HepG2 (cell line): ENCODE measurements around the gene PTPRM. TPM values are rescaled to one million over a fixed set of nuclear protein-coding genes. Genes with fewer than 3 reads are reported as not detected.
A peak's percentile ranks its signal among the peaks of the same experiment; 100 is the strongest.

Source experiments
- CEBPB ChIP-seq: IDR thresholded peaks from 2 replicates; pipeline ENCODE4 v1.6.1; 2011; ENCODE audit warnings: low read depth, low read length, improper control_type of control experiment, borderline replicate concordance
- CREB1 ChIP-seq, 2 experiments: fragments of 450-650 bp in 1 of 2; IDR thresholded peaks; 2 replicates each; pipeline ENCODE4 v1.6.1; 2016 to 2017; ENCODE audit warnings: control low read depth in 1 of 2, mild to moderate bottlenecking in 1 of 2, missing compliant biosample characterization in 1 of 2, missing genetic modification characterization in 1 of 2
- FOXO1 ChIP-seq: sonication (generic); formaldehyde crosslinking; IDR thresholded peaks from 2 replicates; pipeline ENCODE4 v1.4.0; 2020; ENCODE audit warnings: missing genetic modification reagents
- HDAC1 ChIP-seq: sonication (generic); formaldehyde crosslinking; IDR thresholded peaks from 2 replicates; pipeline ENCODE4 v1.5.1; 2020; ENCODE audit warnings: mild to moderate bottlenecking, missing genetic modification reagents
- HOMEZ ChIP-seq: IDR thresholded peaks from 2 replicates; pipeline ENCODE4 v1.6.1; 2016; ENCODE audit warnings: low read depth
- MEF2D ChIP-seq: sonication (generic); formaldehyde crosslinking; IDR thresholded peaks from 2 replicates; pipeline ENCODE4 v1.5.1; 2020; ENCODE audit warnings: mild to moderate bottlenecking, missing genetic modification reagents
- NCOR1 ChIP-seq: fragments of 200-600 bp; sonication (generic); IDR thresholded peaks from 2 replicates; pipeline ENCODE4 v1.7.0; 2017; ENCODE audit warnings: antibody characterized with exemption, low read length, borderline replicate concordance
- NFIB ChIP-seq: sonication (generic); formaldehyde crosslinking; IDR thresholded peaks from 2 replicates; pipeline ENCODE4 v1.9.0; 2021; ENCODE audit warnings: missing genetic modification reagents, mild to moderate bottlenecking, borderline replicate concordance
- NR2F2 ChIP-seq: IDR thresholded peaks from 2 replicates; pipeline ENCODE4 v1.6.1; 2012; ENCODE audit warnings: low read depth, inconsistent platforms, borderline replicate concordance
- PITX1 ChIP-seq: sonication (generic); formaldehyde crosslinking; IDR thresholded peaks from 2 replicates; pipeline ENCODE4 v1.5.1; 2020; ENCODE audit warnings: mild to moderate bottlenecking, missing genetic modification reagents
- RXRB ChIP-seq: IDR thresholded peaks from 2 replicates; pipeline ENCODE4 v1.6.1; 2016; ENCODE audit warnings: borderline replicate concordance, missing genetic modification reagents, missing compliant biosample characterization
- SALL1 ChIP-seq: sonication (generic); formaldehyde crosslinking; IDR thresholded peaks from 2 replicates; pipeline ENCODE4 v1.8.0; 2022; ENCODE audit warnings: mild to moderate bottlenecking, missing genetic modification reagents
- SIX1 ChIP-seq: sonication (generic); formaldehyde crosslinking; IDR thresholded peaks from 2 replicates; pipeline ENCODE4 v1.4.0; 2020; ENCODE audit warnings: missing genetic modification reagents, borderline replicate concordance
- SRSF1 ChIP-seq: fragments of 200-400 bp; formaldehyde crosslinking; optimal IDR thresholded peaks from 2 replicates; pipeline ENCODE3; 2017; ENCODE audit warnings: mild to moderate bottlenecking, low read depth, low read length, moderate library complexity
- TBL1XR1 ChIP-seq: fragments of 150-350 bp; IDR thresholded peaks from 2 replicates; pipeline ENCODE4 v1.6.1; 2014; ENCODE audit warnings: borderline replicate concordance, low read length; ENCODE audit not compliant: partially characterized antibody
- TCF7 ChIP-seq: sonication (generic); IDR thresholded peaks from 2 replicates; pipeline ENCODE4 v1.6.1; 2016; ENCODE audit warnings: antibody characterized with exemption, low read depth
- THAP8 ChIP-seq: sonication (generic); formaldehyde crosslinking; IDR thresholded peaks from 2 replicates; pipeline ENCODE4 v1.5.1; 2020; ENCODE audit warnings: missing genetic modification reagents, mild to moderate bottlenecking, borderline replicate concordance
- ZBTB43 ChIP-seq: sonication (generic); formaldehyde crosslinking; conservative IDR thresholded peaks from 2 replicates; pipeline ENCODE4 v1.4.0; 2020; ENCODE audit warnings: missing genetic modification reagents
- ZFY ChIP-seq: sonication (generic); formaldehyde crosslinking; IDR thresholded peaks from 2 replicates; pipeline ENCODE4 v1.4.0; 2020; ENCODE audit warnings: missing genetic modification reagents
- ZNF275 ChIP-seq: sonication (generic); formaldehyde crosslinking; IDR thresholded peaks from 2 replicates; pipeline ENCODE4 v1.8.0; 2022; ENCODE audit warnings: missing genetic modification reagents, mild to moderate bottlenecking, inconsistent platforms, borderline replicate concordance
- ZNF292 ChIP-seq: sonication (generic); formaldehyde crosslinking; IDR thresholded peaks from 2 replicates; pipeline ENCODE4 v1.8.1; 2022; ENCODE audit warnings: mild to moderate bottlenecking, low read depth, missing genetic modification reagents, borderline replicate concordance
- ZNF496 ChIP-seq: sonication (generic); formaldehyde crosslinking; IDR thresholded peaks from 2 replicates; pipeline ENCODE4 v1.8.1; 2023; ENCODE audit warnings: mild to moderate bottlenecking, moderate library complexity, missing genetic modification reagents; ENCODE audit not compliant: insufficient replicate concordance
- ZNF558 ChIP-seq: sonication (generic); formaldehyde crosslinking; IDR thresholded peaks from 2 replicates; pipeline ENCODE4 v1.9.0; 2022; ENCODE audit warnings: mild to moderate bottlenecking, missing genetic modification reagents, borderline replicate concordance
- ZNF614 ChIP-seq: IDR thresholded peaks from 2 replicates; pipeline ENCODE4 v1.6.1; 2018; ENCODE audit warnings: missing biosample characterization, missing genetic modification reagents, inconsistent platforms, borderline replicate concordance
- ZNF629 ChIP-seq: sonication (generic); formaldehyde crosslinking; conservative IDR thresholded peaks from 2 replicates; pipeline ENCODE4 v1.5.0; 2020; ENCODE audit warnings: missing genetic modification reagents
- ZNF766 ChIP-seq: sonication (generic); formaldehyde crosslinking; IDR thresholded peaks from 2 replicates; pipeline ENCODE4 v1.5.0; 2020; ENCODE audit warnings: missing genetic modification reagents, borderline replicate concordance
- polyA plus RNA-seq, 8 experiments: library from polyadenylated mRNA; depleted of rRNA in 3 of 8; stranded (reverse) in 7 of 8; unstranded in 1 of 8; fragments of >200 nt; fragmentation: Illumina TruSeq in 4 of 8; extraction: Trizol in 4 of 8; gene quantifications; 2 replicates each; pipeline versions ENCODE4 v1.2.1 to v1.2.3, GENCODE V29; 2011 to 2016; ENCODE audit warnings: low read depth in 4 of 8, missing spikeins in 1 of 8, mixed read lengths in 1 of 8; ENCODE audit not compliant: insufficient read depth in 1 of 8
- total RNA-seq, 5 experiments: library from RNA; depleted of rRNA; stranded (reverse); fragments of >200 nt; fragmentation: Illumina TruSeq; extraction: Trizol; gene quantifications; 2 replicates each; pipeline ENCODE4 v1.2.3, GENCODE V29; 2016; ENCODE audit warnings: low read depth in 1 of 5

Gene PTPRM
- total and polyA plus RNA-seq, 2 of the 13 experiments (the other 11 are each of a cell fraction or from before 2014, with no cell fraction given) = 12.6 to 108 TPM

GRCh38 chr18:7626175-7626921, 59.2 kb downstream of the PTPRM start (continued):
- TF ChIP-seq HOMEZ (no peak), ZNF766 (CRISPR knock-in tag) (no peak), MEF2D (CRISPR knock-in tag) (peak; percentile 86), ZNF496 (CRISPR knock-in tag) (no peak), ZNF275 (CRISPR knock-in tag) (peak; percentile 57; the same call in 1 of the 2 replicates), ZNF614 (CRISPR knock-in tag) (no peak), ZNF629 (CRISPR knock-in tag) (peak; percentile 86), TBL1XR1 (peak; percentile 55), ZBTB43 (CRISPR knock-in tag) (no peak), ZNF558 (no peak), NCOR1 (peak; percentile 92), CREB1 (IDR thresholded peaks at IDR 0.05) (no peak), CREB1 (CRISPR knock-in tag; IDR thresholded peaks at IDR 0.05) (peak; percentile 13; the same call in 1 of the 2 replicates), THAP8 (CRISPR knock-in tag) (no peak), ZNF292 (CRISPR knock-in tag) (peak; percentile 88), PITX1 (CRISPR knock-in tag) (peak; percentile 96), NR2F2 (peak; percentile 75), CEBPB (peak; percentile 85), ZFY (0 out of 2 replicates have a peak, but pooled peaks have one; percentile 15), TCF7 (peak; percentile 31; the same call in 1 of the 2 replicates), SIX1 (peak; percentile 43; the same call in 1 of the 2 replicates), SRSF1 (no peak), NFIB (no peak), FOXO1 (CRISPR knock-in tag) (peak; percentile 73), HDAC1 (CRISPR knock-in tag) (peak; percentile 81), RXRB (CRISPR knock-in tag) (peak; percentile 74), SALL1 (peak; percentile 77)
